H1 (cell line): ENCODE results near the gene EIF4A3. TPM values are rescaled to one million over a fixed set of nuclear protein-coding genes. Genes with fewer than 3 reads are reported as not detected.

Experiments
- CTCF ChIA-PET: fragments of 300-600 bp; sonication (Branson Sonifier 250); formaldehyde crosslinking; loops from one replicate; lab custom pipeline; 2021; ENCODE audit not compliant: partially characterized antibody; lab: Charles Lee
- POLR2A ChIA-PET: fragments of 300-600 bp; sonication (Branson Sonifier 250); formaldehyde crosslinking; loops from one replicate; lab custom pipeline; 2021; ENCODE audit warnings: inconsistent platforms; ENCODE audit not compliant: partially characterized antibody; lab: Charles Lee
- DNase-seq, 2 experiments: peaks; one replicate each; pipeline versions ENCODE4 v3.0.0 to v3.0.0-alpha.2; 2010 to 2022; ENCODE audit warnings: low spot score in 2 of 2, low read depth in 1 of 2, mixed read lengths in 1 of 2
- FAIRE-seq: peaks from 2 replicates; lab custom pipeline; 2011; peaks lifted over from hg19 to GRCh38; lab: Jason Lieb, UNC
- H2AFZ ChIP-seq: 2 replicates; pipeline ENCODE4 v1.8.1; 2012; ENCODE audit warnings: low read length, inconsistent platforms
- H2AK5ac ChIP-seq: 2 replicates; pipeline ENCODE4 v1.6.1; 2013; ENCODE audit warnings: low read depth, low read length
- H2BK120ac ChIP-seq: replicated peaks from 2 replicates; pipeline ENCODE3; 2013; ENCODE audit warnings: low read depth, low read length, inconsistent platforms
- H2BK12ac ChIP-seq: 2 replicates; pipeline ENCODE4 v1.6.1; 2013; ENCODE audit warnings: low read depth, low read length
- H2BK15ac ChIP-seq: 2 replicates; pipeline ENCODE4 v1.6.1; 2013; ENCODE audit warnings: low read length
- H2BK20ac ChIP-seq: 2 replicates; pipeline ENCODE4 v1.6.1; 2013; ENCODE audit warnings: low read length
- H2BK5ac ChIP-seq: 2 replicates; pipeline ENCODE4 v1.6.1; 2013; ENCODE audit warnings: low read depth, low read length
- H3K14ac ChIP-seq: 2 replicates; pipeline ENCODE4 v1.6.1; 2013; ENCODE audit warnings: inconsistent platforms; ENCODE audit not compliant: insufficient read length
- H3K18ac ChIP-seq: 2 replicates; pipeline ENCODE4 v1.6.1; 2013; ENCODE audit warnings: low read length; ENCODE audit errors: extremely low read depth
- H3K23ac ChIP-seq: 2 replicates; pipeline ENCODE4 v1.6.1; 2013; ENCODE audit warnings: inconsistent platforms; ENCODE audit not compliant: insufficient read length
- H3K23me2 ChIP-seq: 2 replicates; pipeline ENCODE4 v1.6.1; 2013; ENCODE audit warnings: low read depth, low read length
- H3K27ac ChIP-seq: 2 replicates; pipeline ENCODE4 v1.6.1; 2011; ENCODE audit warnings: low read depth, low read length, inconsistent platforms
- H3K27me3 ChIP-seq, 4 experiments: replicated peaks in 1 of 4; 1 replicate in 1 of 4; 2 replicates in 3 of 4; pipeline versions ENCODE4 v1.6.1 to v1.8.1; 2011 to 2013; ENCODE audit warnings: low read length in 3 of 4, mild to moderate bottlenecking in 3 of 4, inconsistent platforms in 2 of 4, mixed read lengths in 2 of 4, moderate library complexity in 1 of 4; ENCODE audit not compliant: control insufficient read depth in 3 of 4, insufficient read depth in 3 of 4; ENCODE audit errors: extremely low read depth in 1 of 4
- H3K36me3 ChIP-seq, 4 experiments: 2 replicates each; pipeline versions ENCODE4 v1.6.1 to v1.8.1; 2011 to 2013; ENCODE audit warnings: mild to moderate bottlenecking in 4 of 4, low read length in 3 of 4, moderate library complexity in 2 of 4, control low read depth in 1 of 4, inconsistent platforms in 1 of 4; ENCODE audit not compliant: insufficient read depth in 4 of 4, control insufficient read depth in 2 of 4
- H3K4ac ChIP-seq: replicated peaks from 2 replicates; pipeline ENCODE3; 2013; ENCODE audit warnings: low read length, low read depth, mixed read lengths, inconsistent platforms; ENCODE audit not compliant: insufficient read length
- H3K4me1 ChIP-seq, 4 experiments: replicated peaks in 1 of 4; 1 replicate in 1 of 4; 2 replicates in 3 of 4; pipeline versions ENCODE4 v1.6.1 to v1.8.1; 2011 to 2013; ENCODE audit warnings: low read length in 3 of 4, inconsistent platforms in 2 of 4, mixed read lengths in 1 of 4; ENCODE audit not compliant: insufficient read depth in 4 of 4, control insufficient read depth in 3 of 4
- H3K4me2 ChIP-seq, 2 experiments: 2 replicates each; pipeline versions ENCODE4 v1.6.1 to v1.8.1; 2011 to 2013; ENCODE audit warnings: low read depth in 2 of 2, low read length in 2 of 2, control low read depth in 1 of 2, inconsistent platforms in 1 of 2, mild to moderate bottlenecking in 1 of 2; ENCODE audit not compliant: insufficient read depth in 1 of 2
- H3K4me3 ChIP-seq, 4 experiments: fragments of 200-600, 300-600 bp in 1 of 4; sonication (generic), shearing (Covaris generic), sonication (Bioruptor Twin) in 1 of 4; 2 replicates each; pipeline versions ENCODE4 v1.5.1 to v1.8.1; 2011 to 2016; ENCODE audit warnings: low read length in 4 of 4, low read depth in 3 of 4, control low read depth in 2 of 4, inconsistent platforms in 2 of 4, mild to moderate bottlenecking in 2 of 4, mixed read lengths in 1 of 4, moderate library complexity in 1 of 4; ENCODE audit not compliant: insufficient read depth in 2 of 4; ENCODE audit errors: extremely low read depth in 1 of 4
- H3K56ac ChIP-seq: replicated peaks from 2 replicates; pipeline ENCODE3; 2013; ENCODE audit warnings: low read depth, mild to moderate bottlenecking, mixed read lengths, low read length, inconsistent platforms; ENCODE audit not compliant: insufficient read length
- H3K79me1 ChIP-seq: 2 replicates; pipeline ENCODE4 v1.6.1; 2013; ENCODE audit warnings: low read depth, low read length, control low read depth
- H3K79me2 ChIP-seq, 2 experiments: 2 replicates each; pipeline versions ENCODE4 v1.6.1 to v1.8.1; 2012 to 2013; ENCODE audit warnings: low read length in 2 of 2, mild to moderate bottlenecking in 2 of 2, inconsistent platforms in 1 of 2; ENCODE audit not compliant: insufficient read depth in 2 of 2, control insufficient read depth in 1 of 2
- H3K9ac ChIP-seq, 4 experiments: replicated peaks in 1 of 4; 1 replicate in 1 of 4; 2 replicates in 3 of 4; pipeline versions ENCODE4 v1.6.1 to v1.8.1; 2011 to 2013; ENCODE audit warnings: low read depth in 3 of 4, low read length in 3 of 4, control low read depth in 2 of 4, mild to moderate bottlenecking in 2 of 4, moderate library complexity in 2 of 4, inconsistent platforms in 1 of 4; ENCODE audit errors: extremely low read depth in 1 of 4
- H3K9me3 ChIP-seq, 2 experiments: 2 replicates each; pipeline versions ENCODE4 v1.6.1 to v1.8.1; 2012 to 2013; ENCODE audit warnings: mild to moderate bottlenecking in 2 of 2, moderate library complexity in 2 of 2, control low read depth in 1 of 2, inconsistent platforms in 1 of 2, low read depth in 1 of 2, low read length in 1 of 2, mixed read lengths in 1 of 2; ENCODE audit not compliant: insufficient read depth in 2 of 2
- H4K20me1 ChIP-seq, 2 experiments: replicated peaks in 1 of 2; 2 replicates each; pipeline versions ENCODE3 to v1.8.1; 2011 to 2013; ENCODE audit warnings: inconsistent platforms in 2 of 2, low read length in 2 of 2, mild to moderate bottlenecking in 1 of 2; ENCODE audit not compliant: insufficient read depth in 2 of 2, control insufficient read depth in 1 of 2
- H4K5ac ChIP-seq: 2 replicates; pipeline ENCODE4 v1.6.1; 2013; ENCODE audit warnings: low read length, low read depth, mixed read lengths, inconsistent platforms; ENCODE audit not compliant: insufficient read length
- H4K8ac ChIP-seq: 2 replicates; pipeline ENCODE4 v1.8.0; 2013; ENCODE audit warnings: mild to moderate bottlenecking, moderate library complexity, low read length, inconsistent platforms; ENCODE audit not compliant: insufficient read depth; ENCODE audit errors: extremely low read depth
- H4K91ac ChIP-seq: replicated peaks from 2 replicates; pipeline ENCODE3; 2013; ENCODE audit warnings: low read length, mixed read lengths, inconsistent platforms; ENCODE audit not compliant: insufficient read length
- BRCA1 ChIP-seq: IDR thresholded peaks from 2 replicates; pipeline ENCODE4 v1.6.1; 2012; ENCODE audit warnings: low read depth, low read length, improper control_type of control experiment
- CHD1 ChIP-seq: IDR thresholded peaks from 2 replicates; pipeline ENCODE4 v1.6.1; 2012; ENCODE audit warnings: low read depth, low read length, improper control_type of control experiment
- EGR1 ChIP-seq: IDR thresholded peaks from 2 replicates; pipeline ENCODE4 v1.6.1; 2011; ENCODE audit warnings: low read depth, low read length, borderline replicate concordance
- KDM5A ChIP-seq: fragments of 200-600 bp; IDR thresholded peaks from 2 replicates; pipeline ENCODE4 v1.7.1; 2012; ENCODE audit warnings: mild to moderate bottlenecking, low read length, inconsistent platforms, mixed read lengths
- MAFK ChIP-seq: IDR thresholded peaks from 2 replicates; pipeline ENCODE4 v1.6.1; 2012; ENCODE audit warnings: low read depth, mild to moderate bottlenecking, improper control_type of control experiment, low read length
- RFX5 ChIP-seq: IDR thresholded peaks from 2 replicates; pipeline ENCODE4 v1.6.1; 2011; ENCODE audit warnings: low read depth, low read length, improper control_type of control experiment, borderline replicate concordance
- SP1 ChIP-seq: IDR thresholded peaks from 2 replicates; pipeline ENCODE4 v1.6.1; 2011; ENCODE audit warnings: low read depth, low read length
- SRF ChIP-seq: IDR thresholded peaks from 2 replicates; pipeline ENCODE4 v1.6.1; 2011; ENCODE audit warnings: mild to moderate bottlenecking, low read depth, low read length, moderate library complexity
- TAF1 ChIP-seq: IDR thresholded peaks from 2 replicates; pipeline ENCODE4 v1.6.1; 2011; ENCODE audit warnings: mild to moderate bottlenecking, low read depth, low read length
- TBP ChIP-seq: IDR thresholded peaks from 2 replicates; pipeline ENCODE4 v1.6.1; 2011; ENCODE audit warnings: low read depth, low read length, improper control_type of control experiment
- TCF12 ChIP-seq: IDR thresholded peaks from 2 replicates; pipeline ENCODE4 v1.6.1; 2011; ENCODE audit warnings: low read depth, mild to moderate bottlenecking, low read length
- WGBS, 2 experiments: shearing (Covaris generic) in 1 of 2; methylation state at CpG; one replicate each; pipeline versions ENCODE4 v1.1.6 to v1.1.7; 2013 to 2015; ENCODE audit warnings: low lambda C conversion rate in 2 of 2, mixed read lengths in 2 of 2, inconsistent platforms in 1 of 2, low coverage in 1 of 2, missing lambda C conversion rate in 1 of 2; ENCODE audit not compliant: insufficient replicate concordance in 2 of 2, insufficient coverage in 1 of 2, insufficient read length in 1 of 2; ENCODE audit errors: extremely low coverage in 1 of 2, missing lambda C conversion rate in 1 of 2; 5-methylcytosine and 5-hydroxymethylcytosine counted together
- polyA plus RNA-seq, 7 experiments: library from polyadenylated mRNA; depleted of rRNA in 3 of 7; stranded (reverse) in 5 of 7; unstranded in 2 of 7; fragments of >200 nt in 5 of 7; fragments of 200-250 nt in 2 of 7; gene quantifications; 1 replicate in 5 of 7; 2 replicates in 1 of 7; 4 replicates in 1 of 7; pipeline versions ENCODE4 v1.2.1 to v1.2.3, GENCODE V29; 2011 to 2013; ENCODE audit warnings: missing spikeins in 2 of 7, mixed read lengths in 2 of 7
- total RNA-seq: library from RNA; stranded (reverse); fragmentation: NEBNext Ultra II Directional; extraction: Animal tissue kit (Norgen Biotek cat#: 25700); gene quantifications from 2 replicates; pipeline ENCODE4 v1.2.1, GENCODE V29; 2021

EIF4A3 gene
- total and polyA plus RNA-seq, 2 of the 8 experiments (the other 6 are each of a cell fraction or from before 2014, with no cell fraction given): 142 to 146 TPM

DNA sequence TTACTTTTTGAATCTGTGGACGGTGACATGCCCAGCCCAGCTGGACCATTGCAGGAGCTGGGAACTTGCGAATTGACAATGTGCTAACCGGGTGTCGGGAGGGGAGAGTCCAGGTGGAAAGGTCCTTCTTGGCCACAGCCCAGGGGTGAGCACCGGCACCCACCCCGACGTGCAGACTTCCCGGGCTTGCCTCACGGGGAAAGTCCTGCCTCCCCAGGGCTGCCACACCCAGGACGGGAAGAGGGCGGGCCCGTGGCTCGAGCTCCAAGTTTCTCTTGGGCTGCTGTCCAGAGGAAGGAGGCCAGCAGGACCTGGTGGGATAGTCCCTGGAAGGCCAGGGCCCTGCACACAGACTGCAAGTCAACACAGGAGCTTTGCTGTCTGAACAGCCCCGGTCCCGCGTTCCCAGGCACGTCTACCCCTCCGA lies 40.6 kb upstream of the EIF4A3 start:
- WGBS, 2 experiments: 93% methylated on average over 18 of the region's 18 CpGs; no CpG with 5 or more reads in 1 of the 2 experiments
- TF ChIP-seq EGR1: no peak
- TF ChIP-seq TCF12: no peak
- no peak for TF ChIP-seq KDM5A
- TF ChIP-seq MAFK: no peak
- no peak for TF ChIP-seq SP1
- TF ChIP-seq TAF1: no peak
- TF ChIP-seq CHD1: no peak
- TF ChIP-seq RFX5: no peak
- TF ChIP-seq SRF: no peak
- no peak for TF ChIP-seq BRCA1
- TF ChIP-seq TBP: no peak

More for the DNA sequence above, 40.6 kb upstream of the EIF4A3 start:
- ChIA-PET POLR2A (interaction anchor here (1.4 to 1.8 kb wide), 4 partner anchors 9 to 40 kb away, joined by 3 to 5 read pairs (median 4); partner anchors contain the start of gene EIF4A3), CTCF (interaction anchor here (1.2 to 8.9 kb wide), 6 partner anchors 9 to 181 kb away, joined by 3 to 73 read pairs (median 4); no protein-coding TSS in a partner anchor)
- no peaks in the 10 kb centered on the region for H4K20me1 ChIP-seq
- no peak for DNase-seq
- no peaks in the 10 kb centered on the region for H3K9me3 ChIP-seq
- H3K18ac ChIP-seq: no peak overlapping the region
- no peak overlapping the region for H4K91ac ChIP-seq
- no peak overlapping the region for H3K27ac ChIP-seq
- H3K36me3 ChIP-seq: no peaks in the 10 kb centered on the region
- no peak overlapping the region for H2BK120ac ChIP-seq
- H3K4me2 ChIP-seq: no peak overlapping the region
- H3K79me2 ChIP-seq: no peaks in the 10 kb centered on the region
- H4K5ac ChIP-seq: no peak overlapping the region
- no peak overlapping the region for H2AFZ ChIP-seq
- no peak overlapping the region for H3K14ac ChIP-seq
- H3K4me1 ChIP-seq: no peaks in the 10 kb centered on the region
- no peak overlapping the region for H2BK5ac ChIP-seq
- no peak overlapping the region for H2BK12ac ChIP-seq
- FAIRE-seq: no peak
- H3K23ac ChIP-seq: no peak overlapping the region
- H3K27me3 ChIP-seq: no peaks in the 10 kb centered on the region; a peak in 1 of 7 replicates
- H3K4ac ChIP-seq: no peak overlapping the region
- no peaks in the 10 kb centered on the region for H3K23me2 ChIP-seq
- H3K9ac ChIP-seq: no peak overlapping the region
- no peak overlapping the region for H2BK15ac ChIP-seq
- H2AK5ac ChIP-seq: no peak overlapping the region
- H3K56ac ChIP-seq: no peak overlapping the region
- H3K79me1 ChIP-seq: no peaks in the 10 kb centered on the region; the same call in 1 of the 2 replicates
- H3K4me3 ChIP-seq: no peak overlapping the region
- no peak overlapping the region for H2BK20ac ChIP-seq
- no peak overlapping the region; the same call in 1 of the 2 replicates for H4K8ac ChIP-seq
